Loucy (cell line): ENCODE data around the gene MBP.

ENCODE experiments used
- H2AFZ ChIP-seq: fragments of 200-600 bp; sonication (generic); 2 replicates; pipeline ENCODE4 v1.6.0; 2016; ENCODE audit warnings: antibody characterized with exemption, mild to moderate bottlenecking, low read length, moderate library complexity
- H3F3A ChIP-seq: fragments of 200-600 bp; 2 replicates; pipeline ENCODE4 v1.6.0; 2016; ENCODE audit warnings: antibody characterized with exemption, low read depth, mild to moderate bottlenecking
- H3K27me3 ChIP-seq: fragments of 200-600 bp; sonication (generic); 2 replicates; pipeline ENCODE4 v1.6.1; 2014; ENCODE audit warnings: low read length, mild to moderate bottlenecking; ENCODE audit not compliant: insufficient read depth, poor library complexity, severe bottlenecking
- H3K36me3 ChIP-seq: fragments of 200-600 bp; sonication (generic); 2 replicates; pipeline ENCODE4 v1.6.1; 2016; ENCODE audit warnings: low read length; ENCODE audit not compliant: insufficient read depth
- H3K4me1 ChIP-seq: fragments of 200-600 bp; sonication (generic); 2 replicates; pipeline ENCODE4 v1.5.1; 2014; ENCODE audit warnings: low read length, mild to moderate bottlenecking; ENCODE audit not compliant: insufficient read depth, poor library complexity, severe bottlenecking
- H3K4me2 ChIP-seq: fragments of 200-600 bp; sonication (generic); 2 replicates; pipeline ENCODE4 v1.6.0; 2014; ENCODE audit warnings: antibody characterized with exemption, low read length, low read depth, mild to moderate bottlenecking; ENCODE audit not compliant: poor library complexity, severe bottlenecking
- H3K4me3 ChIP-seq: fragments of 200-600 bp; sonication (generic); 2 replicates; pipeline ENCODE4 v1.5.1; 2014; ENCODE audit warnings: low read length, mild to moderate bottlenecking, mixed read lengths; ENCODE audit not compliant: poor library complexity, severe bottlenecking
- H3K79me2 ChIP-seq: fragments of 200-600 bp; sonication (generic); 2 replicates; pipeline ENCODE4 v1.6.1; 2014; ENCODE audit warnings: low read length; ENCODE audit not compliant: insufficient read depth
- H3K9ac ChIP-seq: fragments of 200-600 bp; sonication (generic); 2 replicates; pipeline ENCODE4 v1.6.0; 2014; ENCODE audit warnings: mild to moderate bottlenecking, low read depth, low read length, moderate library complexity; ENCODE audit not compliant: poor library complexity, severe bottlenecking
- H3K9me2 ChIP-seq: fragments of 200-600 bp; sonication (generic); replicated peaks from 2 replicates; pipeline ENCODE4 v1.6.1; 2016; ENCODE audit warnings: low read depth, low read length, mixed read lengths
- H3K9me3 ChIP-seq: fragments of 200-600 bp; sonication (generic); 2 replicates; pipeline ENCODE4 v1.6.1; 2014; ENCODE audit warnings: mild to moderate bottlenecking, antibody characterized with exemption, low read length, low read depth; ENCODE audit not compliant: insufficient read depth
- H4K20me1 ChIP-seq: fragments of 200-600 bp; sonication (generic); 2 replicates; pipeline ENCODE4 v1.6.0; 2014; ENCODE audit warnings: antibody characterized with exemption, low read length, mild to moderate bottlenecking; ENCODE audit not compliant: insufficient read depth, poor library complexity, severe bottlenecking
- EZH2phosphoT487 ChIP-seq: fragments of 200-600 bp; IDR thresholded peaks from 2 replicates; pipeline ENCODE4 v1.6.1; 2018; ENCODE audit warnings: antibody characterized with exemption, mild to moderate bottlenecking, moderate library complexity, borderline replicate concordance
- TF ChIP-seq, protein P1 (sequence below): fragments of 200-600 bp; sonication (generic); conservative IDR thresholded peaks from 2 replicates; pipeline ENCODE4 v1.5.1; 2014; ENCODE audit warnings: mild to moderate bottlenecking, antibody characterized with exemption, low read length

The MBP gene

DNA sequence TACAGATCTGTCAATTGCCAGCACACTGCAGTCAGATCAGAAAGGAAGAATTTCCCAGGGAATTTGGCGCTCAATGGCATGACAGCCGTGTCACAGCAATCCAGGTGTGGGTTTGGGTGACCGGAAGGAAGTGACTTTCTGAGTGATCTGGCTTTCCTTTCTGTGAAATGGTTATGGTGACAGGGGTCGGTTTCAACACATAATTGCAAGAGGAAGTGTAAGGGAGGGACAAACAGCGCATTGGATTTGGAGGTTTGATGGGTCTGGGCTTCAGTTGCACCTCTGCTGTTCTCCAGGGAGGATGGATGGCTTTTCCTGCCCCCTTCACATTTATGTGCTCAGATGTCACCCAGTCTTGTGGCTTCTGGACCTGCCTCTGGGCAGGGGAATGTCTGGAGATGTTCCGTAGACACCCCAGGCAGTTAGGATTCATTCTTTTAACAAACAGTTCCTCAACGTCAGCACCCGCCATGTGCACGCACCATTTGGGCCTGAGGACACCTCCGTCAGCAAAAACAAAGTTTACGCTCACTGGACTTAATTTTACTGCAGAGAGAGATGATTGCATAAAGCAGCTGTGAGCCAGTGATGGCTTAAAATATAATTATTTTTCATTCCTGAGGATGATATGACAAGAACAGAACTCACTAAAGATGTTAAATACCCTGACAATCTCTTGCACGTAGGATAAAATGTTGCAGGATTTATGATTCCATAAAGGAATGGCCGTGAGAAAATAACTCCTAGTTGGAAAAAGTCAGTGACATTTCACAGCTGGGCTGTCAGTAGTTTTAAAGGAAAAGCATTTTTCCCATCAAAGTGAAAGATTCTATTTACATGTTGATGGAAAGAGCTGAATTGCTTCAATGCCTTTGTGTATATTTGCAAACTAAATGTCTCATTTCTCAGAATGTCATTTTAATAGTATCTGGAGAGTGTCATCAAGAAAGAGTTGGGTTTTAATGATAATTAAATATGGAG lies 36.9 kb downstream of the MBP start:
- Histone ChIP-seq H3K4me3 (no peak overlapping the region), H3K9me3 (no peaks in the 10 kb centered on the region), H3K4me2 (peak overlapping the region; percentile 17), H4K20me1 (no peaks in the 10 kb centered on the region), H3K36me3 (no peaks in the 10 kb centered on the region), H2AFZ (no peak overlapping the region), H3K27me3 (no peaks in the 10 kb centered on the region), H3K79me2 (no peaks in the 10 kb centered on the region; the same call in 1 of the 2 replicates), H3K4me1 (peaks cover 61% of the 10 kb centered on the region), H3K9me2 (no peaks in the 10 kb centered on the region), H3K9ac (peak overlapping the region; percentile 53), H3F3A (no peaks in the 10 kb centered on the region)
- TF ChIP-seq, protein P1, sequence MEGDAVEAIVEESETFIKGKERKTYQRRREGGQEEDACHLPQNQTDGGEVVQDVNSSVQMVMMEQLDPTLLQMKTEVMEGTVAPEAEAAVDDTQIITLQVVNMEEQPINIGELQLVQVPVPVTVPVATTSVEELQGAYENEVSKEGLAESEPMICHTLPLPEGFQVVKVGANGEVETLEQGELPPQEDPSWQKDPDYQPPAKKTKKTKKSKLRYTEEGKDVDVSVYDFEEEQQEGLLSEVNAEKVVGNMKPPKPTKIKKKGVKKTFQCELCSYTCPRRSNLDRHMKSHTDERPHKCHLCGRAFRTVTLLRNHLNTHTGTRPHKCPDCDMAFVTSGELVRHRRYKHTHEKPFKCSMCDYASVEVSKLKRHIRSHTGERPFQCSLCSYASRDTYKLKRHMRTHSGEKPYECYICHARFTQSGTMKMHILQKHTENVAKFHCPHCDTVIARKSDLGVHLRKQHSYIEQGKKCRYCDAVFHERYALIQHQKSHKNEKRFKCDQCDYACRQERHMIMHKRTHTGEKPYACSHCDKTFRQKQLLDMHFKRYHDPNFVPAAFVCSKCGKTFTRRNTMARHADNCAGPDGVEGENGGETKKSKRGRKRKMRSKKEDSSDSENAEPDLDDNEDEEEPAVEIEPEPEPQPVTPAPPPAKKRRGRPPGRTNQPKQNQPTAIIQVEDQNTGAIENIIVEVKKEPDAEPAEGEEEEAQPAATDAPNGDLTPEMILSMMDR = no peak
- no peak for TF ChIP-seq EZH2phosphoT487

DNA sequence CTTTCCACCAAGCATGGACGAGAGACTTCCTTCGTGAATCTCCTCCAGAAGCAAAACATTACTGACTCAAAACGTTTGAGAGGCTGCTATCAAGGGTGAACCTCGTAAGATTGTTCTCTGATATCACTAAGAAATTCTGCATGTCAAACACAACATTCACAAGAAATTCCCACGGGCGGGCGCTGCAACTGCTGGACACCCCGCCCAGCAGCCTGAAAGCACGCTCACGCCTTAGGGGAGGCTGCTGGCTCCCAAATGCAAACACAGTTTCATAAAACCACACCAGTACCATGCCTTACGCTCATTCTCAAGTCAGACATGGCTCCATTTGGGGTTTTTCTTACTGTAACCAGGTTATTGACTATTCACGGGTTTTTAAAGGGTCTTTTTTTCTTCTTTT lies 39.0 kb downstream of the MBP start:
- Histone ChIP-seq H3K27me3 (no peaks in the 10 kb centered on the region), H3K9me3 (no peaks in the 10 kb centered on the region), H3K79me2 (no peaks in the 10 kb centered on the region; the same call in 1 of the 2 replicates), H3F3A (no peaks in the 10 kb centered on the region), H3K36me3 (no peaks in the 10 kb centered on the region), H3K4me3 (no peak overlapping the region), H3K4me1 (peaks cover 46% of the 10 kb centered on the region), H3K9me2 (no peaks in the 10 kb centered on the region), H3K9ac (no peak overlapping the region), H4K20me1 (no peaks in the 10 kb centered on the region), H3K4me2 (no peak overlapping the region), H2AFZ (no peak overlapping the region)
- TF ChIP-seq, protein P1 = no peak
- TF ChIP-seq EZH2phosphoT487 = no peak

DNA sequence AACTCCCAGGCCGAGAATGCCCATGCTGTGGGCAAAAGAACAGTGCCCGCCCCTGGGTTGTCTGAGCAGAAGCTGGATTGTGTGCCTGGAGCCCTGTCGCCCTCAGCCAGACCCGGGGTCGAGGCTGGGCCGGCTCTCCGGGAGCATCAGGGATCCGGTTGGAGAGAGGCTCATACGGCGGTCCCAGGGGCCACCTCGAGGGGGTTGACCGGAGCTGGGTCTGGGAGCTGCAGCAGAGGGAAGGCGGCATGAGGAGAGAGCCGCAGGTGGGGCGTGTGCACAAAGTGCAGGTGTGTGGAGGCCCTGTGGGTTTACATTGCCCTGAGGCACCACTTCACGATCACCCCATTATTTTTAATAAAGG lies 39.5 kb downstream of the MBP start:
- Histone ChIP-seq H3K27me3 (no peaks in the 10 kb centered on the region), H3K9ac (no peak overlapping the region), H3K36me3 (no peaks in the 10 kb centered on the region), H3K9me2 (no peaks in the 10 kb centered on the region), H3K4me1 (peaks cover 41% of the 10 kb centered on the region), H3K79me2 (no peaks in the 10 kb centered on the region), H2AFZ (no peak overlapping the region), H3F3A (no peaks in the 10 kb centered on the region), H4K20me1 (no peaks in the 10 kb centered on the region), H3K9me3 (no peaks in the 10 kb centered on the region), H3K4me2 (no peak overlapping the region), H3K4me3 (no peak overlapping the region)
- no peak for TF ChIP-seq EZH2phosphoT487
- TF ChIP-seq, protein P1 = no peak
